Measurements from ENCODE around the gene AUTS2.

AUTS2 gene

DNA sequence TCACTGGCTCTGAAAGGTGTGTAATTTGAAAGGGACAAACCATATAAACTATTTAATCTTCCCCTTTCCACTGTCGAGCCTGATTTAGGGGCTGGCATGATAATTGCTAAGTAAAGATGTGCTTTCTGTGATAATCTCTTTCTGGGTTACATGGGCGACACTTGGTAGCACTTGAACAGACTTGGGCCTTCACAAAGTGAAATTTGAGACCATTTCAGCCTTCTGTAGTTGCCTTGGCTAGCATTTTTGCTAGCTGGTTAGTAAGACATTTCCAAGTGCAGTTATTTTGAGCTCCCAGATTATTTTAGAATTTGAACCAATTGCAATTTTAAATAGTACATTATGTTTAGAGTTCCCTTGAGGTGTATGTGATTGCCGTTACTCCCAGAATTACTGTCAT lies 1101.0 kb downstream of the AUTS2 start:
- Histone ChIP-seq H3K4me3 (ENCODE audit: low read length) (peak overlapping the region; percentile 92), H3K27me3 (ENCODE audit: insufficient read depth, low read length) (no peaks in the 10 kb centered on the region), H3K36me3 (ENCODE audit: insufficient read depth, low read length) (peaks cover 60% of the 10 kb centered on the region), H2AFZ (ENCODE audit: low read depth, low read length) (no peak overlapping the region), H3K4me1 (ENCODE audit: insufficient read depth, low read length) (peaks cover 70% of the 10 kb centered on the region), H3K9me3 (ENCODE audit: low read length) (no peaks in the 10 kb centered on the region)

DNA sequence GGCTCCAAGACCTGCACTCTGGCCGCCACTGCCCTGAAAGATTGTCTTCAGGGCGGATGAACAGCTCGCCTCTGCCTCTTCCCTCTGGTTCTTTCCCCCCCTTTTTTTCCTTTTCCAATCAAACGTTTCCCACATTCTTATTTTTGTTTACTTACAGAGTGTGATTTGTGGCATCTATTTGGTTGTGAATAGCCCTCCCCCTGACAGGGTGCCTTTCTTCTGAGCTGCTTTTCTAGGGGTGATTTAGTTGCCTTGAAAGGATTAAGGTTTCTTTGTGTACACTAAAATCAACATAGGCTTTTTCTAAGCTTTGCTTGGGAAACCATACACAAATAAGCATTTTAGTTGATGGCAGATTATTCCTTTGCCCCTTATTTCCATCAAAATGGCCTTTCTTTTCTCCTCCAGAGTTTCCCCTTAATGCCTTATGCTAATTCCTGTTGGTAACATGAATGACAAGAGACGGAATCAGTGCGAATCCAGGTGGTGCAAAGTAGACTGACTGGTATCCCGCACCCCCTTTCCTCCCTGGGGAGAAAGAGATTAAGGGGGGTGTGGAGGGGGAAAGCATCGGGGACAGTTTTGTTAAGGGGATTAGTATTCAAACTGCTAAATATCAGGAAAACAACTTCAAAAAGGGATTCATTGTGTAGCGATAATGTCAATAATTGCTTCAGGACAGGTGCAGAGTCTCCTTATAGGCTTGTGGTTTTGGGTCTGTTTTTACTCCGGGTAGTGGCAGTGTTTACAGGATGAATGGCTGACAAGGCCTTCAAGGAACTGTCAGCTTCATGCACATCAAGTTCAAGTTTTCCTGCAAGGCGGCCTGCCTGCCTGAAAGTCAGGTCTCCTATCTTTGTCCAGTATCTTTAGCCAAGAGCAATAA lies 1102.0 kb downstream of the AUTS2 start:
- peaks cover 69% of the 10 kb centered on the region for H3K36me3 ChIP-seq (ENCODE audit: insufficient read depth, low read length)

DNA sequence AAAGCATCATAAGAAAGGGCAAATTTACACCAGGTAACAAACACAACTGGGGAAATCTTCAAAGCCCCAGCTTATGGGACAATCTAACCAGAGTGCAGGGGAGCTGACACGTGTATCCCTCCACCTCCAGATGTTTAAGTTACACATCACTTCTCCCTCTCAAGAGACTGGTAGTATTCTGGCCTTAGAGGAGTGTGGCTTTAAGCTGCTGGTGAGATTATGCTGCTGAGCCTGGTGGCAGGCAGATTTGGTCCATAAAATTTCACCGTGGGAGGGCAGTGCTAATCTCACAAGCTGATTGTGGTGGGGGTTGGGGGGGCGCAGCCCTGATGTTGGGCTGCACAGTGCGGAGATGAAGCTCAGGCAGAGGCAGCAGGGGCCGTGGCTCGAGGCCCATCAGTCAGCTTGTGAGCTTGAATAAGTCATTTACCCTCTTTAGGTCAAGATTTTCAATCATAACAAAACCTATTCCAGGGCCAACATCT lies 1102.7 kb downstream of the AUTS2 start:
- no peak overlapping the region for H2AFZ ChIP-seq (ENCODE audit: low read depth, low read length)
- no peak overlapping the region for H3K4me3 ChIP-seq (ENCODE audit: low read length)
- H3K36me3 ChIP-seq (ENCODE audit: insufficient read depth, low read length), result peaks cover 76% of the 10 kb centered on the region
- peaks cover 86% of the 10 kb centered on the region for H3K4me1 ChIP-seq (ENCODE audit: insufficient read depth, low read length)
- no peaks in the 10 kb centered on the region for H3K27me3 ChIP-seq (ENCODE audit: insufficient read depth, low read length)
- no peaks in the 10 kb centered on the region for H3K9me3 ChIP-seq (ENCODE audit: low read length)

More for the DNA sequence above, 1102.0 kb downstream of the AUTS2 start:
- no peaks in the 10 kb centered on the region for H3K27me3 ChIP-seq (ENCODE audit: insufficient read depth, low read length)
- H3K4me1 ChIP-seq (ENCODE audit: insufficient read depth, low read length), result peaks cover 80% of the 10 kb centered on the region
- no peaks in the 10 kb centered on the region for H3K9me3 ChIP-seq (ENCODE audit: low read length)
- H2AFZ ChIP-seq (ENCODE audit: low read depth, low read length), result no peak overlapping the region
- peak overlapping the region; percentile 92 for H3K4me3 ChIP-seq (ENCODE audit: low read length)

DNA sequence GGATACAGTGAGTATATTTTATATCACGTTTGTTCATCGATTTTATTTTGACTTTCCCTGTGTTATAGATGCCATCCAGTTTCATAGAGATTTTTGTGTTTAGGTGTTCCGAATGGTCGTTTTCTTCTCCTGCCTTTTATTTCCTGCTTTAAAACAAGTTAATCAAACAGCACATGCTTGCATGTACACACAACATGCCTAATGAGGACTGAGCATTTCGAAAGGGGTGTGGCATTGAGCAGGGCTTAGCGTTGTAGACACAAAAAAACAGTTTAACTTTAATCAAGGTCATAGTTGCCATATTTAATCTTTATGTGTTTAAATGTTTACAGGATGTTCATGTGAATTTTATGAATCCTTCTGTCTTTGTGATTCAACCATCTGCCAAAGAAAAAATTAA lies 1103.2 kb downstream of the AUTS2 start:
- Histone ChIP-seq H3K4me1 (ENCODE audit: insufficient read depth, low read length) (peaks cover 91% of the 10 kb centered on the region), H2AFZ (ENCODE audit: low read depth, low read length) (no peak overlapping the region), H3K36me3 (ENCODE audit: insufficient read depth, low read length) (peaks cover 78% of the 10 kb centered on the region)

DNA sequence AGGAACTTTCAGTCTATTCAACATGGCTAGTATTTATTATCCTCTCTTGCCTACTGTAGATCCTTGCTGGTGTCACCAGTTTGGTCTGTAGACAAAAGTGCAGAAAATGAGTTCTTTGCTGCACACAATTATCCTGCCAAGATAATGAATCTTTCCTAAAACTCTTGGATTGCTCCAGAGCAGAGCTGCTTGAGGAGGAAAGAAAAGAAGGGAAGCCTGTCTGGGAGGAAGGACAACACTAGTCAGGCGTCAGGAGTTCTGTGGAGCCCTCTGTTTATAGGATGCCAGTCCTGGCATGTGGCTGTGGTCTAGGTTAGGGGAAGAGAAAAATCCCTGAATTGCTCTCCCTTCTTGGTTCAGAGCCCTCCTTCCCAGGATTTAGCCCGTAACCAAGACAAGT lies 1103.7 kb downstream of the AUTS2 start:
- Histone ChIP-seq H3K27me3 (ENCODE audit: insufficient read depth, low read length) (no peaks in the 10 kb centered on the region), H3K9me3 (ENCODE audit: low read length) (no peaks in the 10 kb centered on the region), H3K4me3 (ENCODE audit: low read length) (no peak overlapping the region), H2AFZ (ENCODE audit: low read depth, low read length) (no peak overlapping the region), H3K36me3 (ENCODE audit: insufficient read depth, low read length) (peaks cover 80% of the 10 kb centered on the region), H3K4me1 (ENCODE audit: insufficient read depth, low read length) (peaks cover 95% of the 10 kb centered on the region)

More for the DNA sequence above, 1103.2 kb downstream of the AUTS2 start:
- no peaks in the 10 kb centered on the region for H3K27me3 ChIP-seq (ENCODE audit: insufficient read depth, low read length)
- H3K9me3 ChIP-seq (ENCODE audit: low read length), result no peaks in the 10 kb centered on the region
- H3K4me3 ChIP-seq (ENCODE audit: low read length), result no peak overlapping the region

DNA sequence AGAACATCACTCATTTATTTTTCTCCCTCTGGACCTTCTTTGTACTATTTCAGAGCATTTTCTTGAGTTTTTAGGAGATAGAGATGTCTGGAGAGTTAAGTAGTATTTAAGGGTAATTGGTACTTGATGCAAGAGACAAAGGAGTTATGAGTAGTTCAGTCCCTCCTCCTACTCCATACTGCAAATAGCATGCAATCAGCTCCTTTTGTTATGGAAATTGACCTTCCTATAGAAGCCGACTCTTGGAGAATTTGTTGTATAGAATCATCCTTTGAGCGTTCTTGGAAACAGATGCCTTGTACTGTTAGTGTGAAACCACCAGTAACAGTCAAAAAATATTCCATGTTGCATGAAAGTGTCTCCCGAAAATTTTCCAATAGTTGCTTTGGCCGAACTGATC lies 1105.5 kb downstream of the AUTS2 start:
- Histone ChIP-seq H3K36me3 (ENCODE audit: insufficient read depth, low read length) (peaks cover 82% of the 10 kb centered on the region), H3K27me3 (ENCODE audit: insufficient read depth, low read length) (no peaks in the 10 kb centered on the region), H2AFZ (ENCODE audit: low read depth, low read length) (no peak overlapping the region), H3K4me1 (ENCODE audit: insufficient read depth, low read length) (peaks cover 94% of the 10 kb centered on the region), H3K9me3 (ENCODE audit: low read length) (no peaks in the 10 kb centered on the region), H3K4me3 (ENCODE audit: low read length) (no peak overlapping the region)

DNA sequence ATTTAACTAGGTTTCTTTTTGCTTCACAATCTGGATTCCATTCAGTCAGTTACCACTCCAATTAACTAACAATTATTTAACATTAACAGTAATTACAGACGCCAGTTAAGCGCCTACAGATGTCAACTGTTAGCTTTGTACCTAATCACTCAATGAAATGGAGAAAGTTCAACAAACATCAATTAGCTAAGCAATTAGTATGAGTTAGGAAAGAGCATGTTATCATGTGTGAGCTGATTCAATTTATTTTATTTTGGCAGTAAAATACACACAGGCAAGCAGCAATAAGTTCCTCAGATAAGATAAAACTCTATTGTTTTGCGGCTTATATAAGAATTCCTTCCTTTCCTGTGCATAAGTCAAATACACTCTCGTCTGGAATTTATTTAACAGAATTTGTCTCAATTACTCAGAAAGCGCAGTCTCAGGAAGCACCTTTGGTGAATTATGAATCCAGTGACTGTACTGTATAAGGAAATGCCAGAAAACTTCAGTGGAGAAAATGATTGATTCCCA lies 1106.6 kb downstream of the AUTS2 start:
- peaks cover 76% of the 10 kb centered on the region for H3K36me3 ChIP-seq (ENCODE audit: insufficient read depth, low read length)
- no peak overlapping the region for H2AFZ ChIP-seq (ENCODE audit: low read depth, low read length)

DNA sequence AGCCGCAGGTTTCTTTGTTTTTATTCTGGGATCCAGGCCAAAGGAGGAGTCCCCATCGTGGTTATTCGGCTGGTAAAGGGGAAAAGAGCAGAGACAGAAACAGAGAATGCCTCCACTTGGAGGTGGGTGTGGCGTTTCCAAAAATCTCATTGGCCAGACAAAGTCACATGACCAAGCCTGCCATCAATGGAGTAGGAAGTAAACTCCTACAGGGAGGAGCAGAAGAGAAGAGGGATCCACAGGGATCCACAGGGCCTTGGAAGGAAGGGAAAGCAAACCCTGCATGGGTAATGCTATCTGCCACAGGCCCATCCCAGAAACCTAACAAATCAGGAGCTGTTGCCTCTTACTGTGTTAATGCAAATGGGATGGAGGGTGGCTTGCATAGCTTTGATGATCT lies 1107.9 kb downstream of the AUTS2 start:
- H3K4me3 ChIP-seq (ENCODE audit: low read length), result no peak overlapping the region
- peaks cover 90% of the 10 kb centered on the region for H3K4me1 ChIP-seq (ENCODE audit: insufficient read depth, low read length)
- H3K27me3 ChIP-seq (ENCODE audit: insufficient read depth, low read length), result no peaks in the 10 kb centered on the region
- H3K36me3 ChIP-seq (ENCODE audit: insufficient read depth, low read length), result peaks cover 77% of the 10 kb centered on the region
- H3K9me3 ChIP-seq (ENCODE audit: low read length), result no peaks in the 10 kb centered on the region
- H2AFZ ChIP-seq (ENCODE audit: low read depth, low read length), result no peak overlapping the region

More for the DNA sequence above, 1106.6 kb downstream of the AUTS2 start:
- H3K4me3 ChIP-seq (ENCODE audit: low read length), result no peak overlapping the region
- no peaks in the 10 kb centered on the region for H3K27me3 ChIP-seq (ENCODE audit: insufficient read depth, low read length)
- no peaks in the 10 kb centered on the region for H3K9me3 ChIP-seq (ENCODE audit: low read length)
- peaks cover 90% of the 10 kb centered on the region for H3K4me1 ChIP-seq (ENCODE audit: insufficient read depth, low read length)

DNA sequence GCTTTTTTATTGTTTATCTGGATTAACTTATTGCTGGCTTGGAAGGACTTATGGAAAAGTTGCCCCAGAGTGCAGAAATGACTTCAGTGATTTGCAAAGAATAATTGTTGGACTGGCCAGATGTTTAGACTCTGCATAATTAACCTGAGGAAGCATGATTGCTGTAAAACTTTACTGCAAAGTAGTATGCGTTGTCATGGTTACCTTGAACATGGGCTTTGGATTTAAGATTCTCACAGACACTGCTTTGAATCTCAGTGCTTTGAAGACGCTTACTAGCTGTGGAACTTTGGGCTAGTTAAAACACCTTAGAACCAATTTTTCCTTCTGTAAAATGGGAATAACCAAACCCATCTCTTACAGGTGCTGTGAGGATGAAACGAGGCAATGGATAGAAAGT lies 1108.4 kb downstream of the AUTS2 start:
- no peaks in the 10 kb centered on the region for H3K9me3 ChIP-seq (ENCODE audit: low read length)
- peaks cover 86% of the 10 kb centered on the region for H3K4me1 ChIP-seq (ENCODE audit: insufficient read depth, low read length)
- H2AFZ ChIP-seq (ENCODE audit: low read depth, low read length), result no peak overlapping the region
- H3K36me3 ChIP-seq (ENCODE audit: insufficient read depth, low read length), result peaks cover 74% of the 10 kb centered on the region
- H3K27me3 ChIP-seq (ENCODE audit: insufficient read depth, low read length), result no peaks in the 10 kb centered on the region
- no peak overlapping the region for H3K4me3 ChIP-seq (ENCODE audit: low read length)

DNA sequence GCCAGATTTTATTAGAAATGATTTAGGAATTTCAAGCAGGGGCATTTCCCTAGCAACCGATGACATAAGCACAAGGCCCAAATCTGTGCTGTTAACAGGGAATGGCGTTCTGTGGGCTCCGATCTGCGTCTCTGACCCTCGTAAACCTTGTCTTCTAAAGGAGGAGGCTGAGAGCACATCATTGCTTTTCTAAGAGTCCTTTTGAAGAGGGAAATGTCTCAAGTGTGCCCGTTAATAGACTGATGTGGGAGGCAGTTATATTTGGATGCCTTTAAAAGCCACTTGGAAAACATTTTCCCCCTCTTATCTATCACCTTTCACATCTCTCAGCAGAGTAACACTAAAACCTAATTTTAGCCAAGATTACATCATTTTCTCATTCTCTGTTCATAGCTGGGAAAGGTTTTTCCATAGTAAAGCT lies 1109.6 kb downstream of the AUTS2 start:
- Histone ChIP-seq H3K4me1 (ENCODE audit: insufficient read depth, low read length) (peaks cover 75% of the 10 kb centered on the region), H3K27me3 (ENCODE audit: insufficient read depth, low read length) (no peaks in the 10 kb centered on the region)

DNA sequence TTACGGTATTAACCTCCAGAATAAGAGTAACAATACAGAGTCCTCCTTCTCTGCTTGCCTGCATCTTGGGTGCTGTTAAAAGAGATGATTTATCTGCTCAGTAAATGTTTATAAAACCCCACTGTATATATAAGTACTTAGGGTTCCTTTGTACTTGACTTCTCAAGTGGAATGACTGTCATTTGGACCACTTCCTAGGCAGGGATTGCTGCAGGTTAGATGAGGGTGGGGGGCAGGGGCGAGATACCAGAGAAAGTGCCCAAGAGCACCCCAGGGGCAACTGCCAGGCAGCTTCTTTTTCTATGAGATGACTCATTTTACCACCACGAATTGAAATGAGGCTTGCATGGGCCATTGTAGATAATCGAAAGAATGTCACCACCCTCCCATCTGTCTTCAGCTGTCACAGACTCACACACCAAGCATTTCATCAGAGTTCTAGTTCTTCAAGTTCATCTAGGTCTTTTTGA lies 1111.8 kb downstream of the AUTS2 start:
- no peak overlapping the region for H3K4me3 ChIP-seq (ENCODE audit: low read length)
- H3K9me3 ChIP-seq (ENCODE audit: low read length), result peaks cover 6% of the 10 kb centered on the region
- peaks cover 65% of the 10 kb centered on the region for H3K36me3 ChIP-seq (ENCODE audit: insufficient read depth, low read length)
- H3K27me3 ChIP-seq (ENCODE audit: insufficient read depth, low read length), result no peaks in the 10 kb centered on the region
- H2AFZ ChIP-seq (ENCODE audit: low read depth, low read length), result no peak overlapping the region
- H3K4me1 ChIP-seq (ENCODE audit: insufficient read depth, low read length), result peaks cover 53% of the 10 kb centered on the region

More for the DNA sequence above, 1109.6 kb downstream of the AUTS2 start:
- Histone ChIP-seq H2AFZ (ENCODE audit: low read depth, low read length) (no peak overlapping the region), H3K9me3 (ENCODE audit: low read length) (peaks cover 3% of the 10 kb centered on the region), H3K4me3 (ENCODE audit: low read length) (no peak overlapping the region), H3K36me3 (ENCODE audit: insufficient read depth, low read length) (peaks cover 67% of the 10 kb centered on the region)

DNA sequence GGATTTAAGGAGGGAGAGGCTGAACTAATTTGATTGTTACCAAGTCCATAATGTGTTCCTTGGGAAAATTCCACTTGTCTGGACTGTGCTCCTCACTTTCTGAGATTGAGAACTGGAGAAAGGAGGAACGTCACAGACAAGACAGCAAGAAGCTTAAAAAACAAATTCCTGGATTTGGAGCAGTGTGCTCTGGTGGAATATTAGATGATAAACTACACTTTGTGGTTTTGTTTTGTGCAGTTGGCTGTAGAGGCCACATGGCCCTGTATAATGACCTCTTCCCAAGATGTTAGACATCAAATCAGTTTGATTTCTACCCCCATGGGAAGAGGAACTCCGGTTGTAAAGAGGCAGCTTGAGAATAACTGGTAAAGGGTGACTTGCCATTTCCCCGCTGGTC lies 1112.4 kb downstream of the AUTS2 start:
- no peaks in the 10 kb centered on the region for H3K27me3 ChIP-seq (ENCODE audit: insufficient read depth, low read length)
- H3K4me1 ChIP-seq (ENCODE audit: insufficient read depth, low read length), result peaks cover 47% of the 10 kb centered on the region
- peaks cover 59% of the 10 kb centered on the region for H3K36me3 ChIP-seq (ENCODE audit: insufficient read depth, low read length)
- peaks cover 6% of the 10 kb centered on the region for H3K9me3 ChIP-seq (ENCODE audit: low read length)
- H2AFZ ChIP-seq (ENCODE audit: low read depth, low read length), result no peak overlapping the region
- H3K4me3 ChIP-seq (ENCODE audit: low read length), result no peak overlapping the region

DNA sequence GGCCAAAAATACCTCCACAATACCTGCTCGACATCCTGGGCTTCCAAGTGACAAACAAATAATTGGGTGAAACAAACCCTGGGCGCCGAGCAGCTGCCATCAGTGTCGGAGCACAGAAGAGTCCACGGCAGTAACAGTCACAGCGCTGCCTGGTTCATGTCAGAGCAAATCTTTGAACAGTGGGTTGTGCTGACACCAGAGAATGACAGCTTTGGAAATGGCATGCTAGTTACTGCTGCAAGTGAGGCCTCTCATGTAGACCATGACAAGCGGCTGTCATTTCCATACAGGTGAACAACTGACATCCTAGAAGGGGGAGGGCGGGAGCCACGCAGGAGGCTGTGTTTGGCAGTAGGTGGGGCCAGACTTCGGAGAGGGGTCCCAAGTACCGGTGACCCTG lies 1113.2 kb downstream of the AUTS2 start:
- H3K9me3 ChIP-seq (ENCODE audit: low read length), result peaks cover 6% of the 10 kb centered on the region
- H3K27me3 ChIP-seq (ENCODE audit: insufficient read depth, low read length), result no peaks in the 10 kb centered on the region
- H3K4me1 ChIP-seq (ENCODE audit: insufficient read depth, low read length), result peaks cover 39% of the 10 kb centered on the region
- peaks cover 51% of the 10 kb centered on the region for H3K36me3 ChIP-seq (ENCODE audit: insufficient read depth, low read length)
- H3K4me3 ChIP-seq (ENCODE audit: low read length), result no peak overlapping the region
- H2AFZ ChIP-seq (ENCODE audit: low read depth, low read length), result no peak overlapping the region

Measured in neuron (in vitro differentiated cells).